H1 (cell line): ENCODE data around the gene UNC13D. TPM values are rescaled to one million over a fixed set of nuclear protein-coding genes. Genes with fewer than 3 reads are reported as not detected.
A peak's percentile ranks its signal among the peaks of the same experiment; 100 is the strongest.
"Not testable (repeated sequence)": the region's sequence is repeated elsewhere in the genome, so short reads cannot be mapped to it uniquely, and the experiment has no call there.

Experiments used
- CTCF ChIA-PET: fragments of 300-600 bp; sonication (Branson Sonifier 250); formaldehyde crosslinking; loops from one replicate; lab custom pipeline; 2021; ENCODE audit not compliant: partially characterized antibody; lab: Charles Lee
- POLR2A ChIA-PET: fragments of 300-600 bp; sonication (Branson Sonifier 250); formaldehyde crosslinking; loops from one replicate; lab custom pipeline; 2021; ENCODE audit warnings: inconsistent platforms; ENCODE audit not compliant: partially characterized antibody; lab: Charles Lee
- DNase-seq, 2 experiments: peaks; one replicate each; pipeline versions ENCODE4 v3.0.0 to v3.0.0-alpha.2; 2010 to 2022; ENCODE audit warnings: low spot score in 2 of 2, low read depth in 1 of 2, mixed read lengths in 1 of 2
- FAIRE-seq: peaks from 2 replicates; lab custom pipeline; 2011; peaks lifted over from hg19 to GRCh38; lab: Jason Lieb, UNC
- H2AFZ ChIP-seq: 2 replicates; pipeline ENCODE4 v1.8.1; 2012; ENCODE audit warnings: low read length, inconsistent platforms
- H2AK5ac ChIP-seq: 2 replicates; pipeline ENCODE4 v1.6.1; 2013; ENCODE audit warnings: low read depth, low read length
- H2BK120ac ChIP-seq: replicated peaks from 2 replicates; pipeline ENCODE3; 2013; ENCODE audit warnings: low read depth, low read length, inconsistent platforms
- H2BK12ac ChIP-seq: 2 replicates; pipeline ENCODE4 v1.6.1; 2013; ENCODE audit warnings: low read depth, low read length
- H2BK15ac ChIP-seq: 2 replicates; pipeline ENCODE4 v1.6.1; 2013; ENCODE audit warnings: low read length
- H2BK20ac ChIP-seq: 2 replicates; pipeline ENCODE4 v1.6.1; 2013; ENCODE audit warnings: low read length
- H2BK5ac ChIP-seq: 2 replicates; pipeline ENCODE4 v1.6.1; 2013; ENCODE audit warnings: low read depth, low read length
- H3K14ac ChIP-seq: 2 replicates; pipeline ENCODE4 v1.6.1; 2013; ENCODE audit warnings: inconsistent platforms; ENCODE audit not compliant: insufficient read length
- H3K18ac ChIP-seq: 2 replicates; pipeline ENCODE4 v1.6.1; 2013; ENCODE audit warnings: low read length; ENCODE audit errors: extremely low read depth
- H3K23ac ChIP-seq: 2 replicates; pipeline ENCODE4 v1.6.1; 2013; ENCODE audit warnings: inconsistent platforms; ENCODE audit not compliant: insufficient read length
- H3K23me2 ChIP-seq: 2 replicates; pipeline ENCODE4 v1.6.1; 2013; ENCODE audit warnings: low read depth, low read length
- H3K27ac ChIP-seq: 2 replicates; pipeline ENCODE4 v1.6.1; 2011; ENCODE audit warnings: low read depth, low read length, inconsistent platforms
- H3K27me3 ChIP-seq, 4 experiments: replicated peaks in 1 of 4; 1 replicate in 1 of 4; 2 replicates in 3 of 4; pipeline versions ENCODE4 v1.6.1 to v1.8.1; 2011 to 2013; ENCODE audit warnings: low read length in 3 of 4, mild to moderate bottlenecking in 3 of 4, inconsistent platforms in 2 of 4, mixed read lengths in 2 of 4, moderate library complexity in 1 of 4; ENCODE audit not compliant: control insufficient read depth in 3 of 4, insufficient read depth in 3 of 4; ENCODE audit errors: extremely low read depth in 1 of 4
- H3K36me3 ChIP-seq, 4 experiments: 2 replicates each; pipeline versions ENCODE4 v1.6.1 to v1.8.1; 2011 to 2013; ENCODE audit warnings: mild to moderate bottlenecking in 4 of 4, low read length in 3 of 4, moderate library complexity in 2 of 4, control low read depth in 1 of 4, inconsistent platforms in 1 of 4; ENCODE audit not compliant: insufficient read depth in 4 of 4, control insufficient read depth in 2 of 4
- H3K4ac ChIP-seq: replicated peaks from 2 replicates; pipeline ENCODE3; 2013; ENCODE audit warnings: low read length, low read depth, mixed read lengths, inconsistent platforms; ENCODE audit not compliant: insufficient read length
- H3K4me1 ChIP-seq, 4 experiments: replicated peaks in 1 of 4; 1 replicate in 1 of 4; 2 replicates in 3 of 4; pipeline versions ENCODE4 v1.6.1 to v1.8.1; 2011 to 2013; ENCODE audit warnings: low read length in 3 of 4, inconsistent platforms in 2 of 4, mixed read lengths in 1 of 4; ENCODE audit not compliant: insufficient read depth in 4 of 4, control insufficient read depth in 3 of 4
- H3K4me2 ChIP-seq, 2 experiments: 2 replicates each; pipeline versions ENCODE4 v1.6.1 to v1.8.1; 2011 to 2013; ENCODE audit warnings: low read depth in 2 of 2, low read length in 2 of 2, control low read depth in 1 of 2, inconsistent platforms in 1 of 2, mild to moderate bottlenecking in 1 of 2; ENCODE audit not compliant: insufficient read depth in 1 of 2
- H3K4me3 ChIP-seq, 4 experiments: fragments of 200-600, 300-600 bp in 1 of 4; sonication (generic), shearing (Covaris generic), sonication (Bioruptor Twin) in 1 of 4; 2 replicates each; pipeline versions ENCODE4 v1.5.1 to v1.8.1; 2011 to 2016; ENCODE audit warnings: low read length in 4 of 4, low read depth in 3 of 4, control low read depth in 2 of 4, inconsistent platforms in 2 of 4, mild to moderate bottlenecking in 2 of 4, mixed read lengths in 1 of 4, moderate library complexity in 1 of 4; ENCODE audit not compliant: insufficient read depth in 2 of 4; ENCODE audit errors: extremely low read depth in 1 of 4
- H3K56ac ChIP-seq: replicated peaks from 2 replicates; pipeline ENCODE3; 2013; ENCODE audit warnings: low read depth, mild to moderate bottlenecking, mixed read lengths, low read length, inconsistent platforms; ENCODE audit not compliant: insufficient read length
- H3K79me1 ChIP-seq: 2 replicates; pipeline ENCODE4 v1.6.1; 2013; ENCODE audit warnings: low read depth, low read length, control low read depth
- H3K79me2 ChIP-seq, 2 experiments: 2 replicates each; pipeline versions ENCODE4 v1.6.1 to v1.8.1; 2012 to 2013; ENCODE audit warnings: low read length in 2 of 2, mild to moderate bottlenecking in 2 of 2, inconsistent platforms in 1 of 2; ENCODE audit not compliant: insufficient read depth in 2 of 2, control insufficient read depth in 1 of 2
- H3K9ac ChIP-seq, 4 experiments: replicated peaks in 1 of 4; 1 replicate in 1 of 4; 2 replicates in 3 of 4; pipeline versions ENCODE4 v1.6.1 to v1.8.1; 2011 to 2013; ENCODE audit warnings: low read depth in 3 of 4, low read length in 3 of 4, control low read depth in 2 of 4, mild to moderate bottlenecking in 2 of 4, moderate library complexity in 2 of 4, inconsistent platforms in 1 of 4; ENCODE audit errors: extremely low read depth in 1 of 4
- H3K9me3 ChIP-seq, 2 experiments: 2 replicates each; pipeline versions ENCODE4 v1.6.1 to v1.8.1; 2012 to 2013; ENCODE audit warnings: mild to moderate bottlenecking in 2 of 2, moderate library complexity in 2 of 2, control low read depth in 1 of 2, inconsistent platforms in 1 of 2, low read depth in 1 of 2, low read length in 1 of 2, mixed read lengths in 1 of 2; ENCODE audit not compliant: insufficient read depth in 2 of 2
- H4K20me1 ChIP-seq, 2 experiments: replicated peaks in 1 of 2; 2 replicates each; pipeline versions ENCODE3 to v1.8.1; 2011 to 2013; ENCODE audit warnings: inconsistent platforms in 2 of 2, low read length in 2 of 2, mild to moderate bottlenecking in 1 of 2; ENCODE audit not compliant: insufficient read depth in 2 of 2, control insufficient read depth in 1 of 2
- H4K5ac ChIP-seq: 2 replicates; pipeline ENCODE4 v1.6.1; 2013; ENCODE audit warnings: low read length, low read depth, mixed read lengths, inconsistent platforms; ENCODE audit not compliant: insufficient read length
- H4K8ac ChIP-seq: 2 replicates; pipeline ENCODE4 v1.8.0; 2013; ENCODE audit warnings: mild to moderate bottlenecking, moderate library complexity, low read length, inconsistent platforms; ENCODE audit not compliant: insufficient read depth; ENCODE audit errors: extremely low read depth
- H4K91ac ChIP-seq: replicated peaks from 2 replicates; pipeline ENCODE3; 2013; ENCODE audit warnings: low read length, mixed read lengths, inconsistent platforms; ENCODE audit not compliant: insufficient read length
- WGBS, 2 experiments: shearing (Covaris generic) in 1 of 2; methylation state at CpG; one replicate each; pipeline versions ENCODE4 v1.1.6 to v1.1.7; 2013 to 2015; ENCODE audit warnings: low lambda C conversion rate in 2 of 2, mixed read lengths in 2 of 2, inconsistent platforms in 1 of 2, low coverage in 1 of 2, missing lambda C conversion rate in 1 of 2; ENCODE audit not compliant: insufficient replicate concordance in 2 of 2, insufficient coverage in 1 of 2, insufficient read length in 1 of 2; ENCODE audit errors: extremely low coverage in 1 of 2, missing lambda C conversion rate in 1 of 2; 5-methylcytosine and 5-hydroxymethylcytosine counted together
- polyA plus RNA-seq, 7 experiments: library from polyadenylated mRNA; depleted of rRNA in 3 of 7; stranded (reverse) in 5 of 7; unstranded in 2 of 7; fragments of >200 nt in 5 of 7; fragments of 200-250 nt in 2 of 7; gene quantifications; 1 replicate in 5 of 7; 2 replicates in 1 of 7; 4 replicates in 1 of 7; pipeline versions ENCODE4 v1.2.1 to v1.2.3, GENCODE V29; 2011 to 2013; ENCODE audit warnings: missing spikeins in 2 of 7, mixed read lengths in 2 of 7
- total RNA-seq: library from RNA; stranded (reverse); fragmentation: NEBNext Ultra II Directional; extraction: Animal tissue kit (Norgen Biotek cat#: 25700); gene quantifications from 2 replicates; pipeline ENCODE4 v1.2.1, GENCODE V29; 2021

The UNC13D gene
- total and polyA plus RNA-seq, 2 of the 8 experiments (the other 6 are each of a cell fraction or from before 2014, with no cell fraction given): 3.6 to 8.4 TPM

DNA sequence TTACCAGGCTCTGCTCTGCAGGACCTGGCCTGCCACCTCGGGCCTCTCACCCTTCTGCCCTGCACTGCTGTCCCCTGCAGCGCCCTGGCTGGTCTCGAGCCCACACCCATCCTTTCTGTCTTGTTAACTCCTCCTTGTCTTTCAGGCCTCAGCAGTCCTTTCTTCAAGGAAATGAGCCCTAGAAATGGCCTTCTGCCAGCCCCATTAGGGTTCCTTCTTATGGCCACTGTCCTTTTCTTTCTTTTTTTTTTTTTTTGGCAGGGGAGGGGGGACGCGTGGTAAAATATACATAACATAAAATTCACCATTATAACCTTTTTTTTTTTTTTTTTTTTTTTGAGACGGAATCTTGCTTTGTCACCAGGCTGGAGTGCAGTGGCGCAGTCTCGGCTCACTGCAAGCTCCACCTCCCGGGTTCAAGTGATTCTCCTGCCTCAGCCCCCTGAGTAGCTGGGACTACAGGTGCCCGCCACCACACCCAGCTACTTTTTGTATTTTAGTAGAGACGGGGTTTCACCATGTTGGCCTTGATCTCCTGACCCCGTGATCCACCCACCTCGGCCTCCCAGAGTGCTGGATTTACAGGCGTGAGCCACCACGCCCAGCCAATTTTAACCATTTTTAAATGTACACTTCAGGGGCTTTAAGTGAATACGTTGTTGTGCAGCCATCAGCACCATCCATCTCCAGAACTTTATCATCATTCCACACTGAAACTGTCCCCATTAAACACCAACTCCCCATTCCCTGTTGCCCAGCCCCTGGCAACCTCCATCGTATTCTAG, 21.4 kb upstream of the UNC13D start:
- H2BK120ac ChIP-seq, H2BK5ac ChIP-seq, H4K5ac ChIP-seq, H2AK5ac ChIP-seq, H3K9ac ChIP-seq, H3K14ac ChIP-seq, H3K4me3 ChIP-seq, H3K36me3 ChIP-seq, H3K27me3 ChIP-seq, H3K23me2 ChIP-seq, H3K4ac ChIP-seq, H2BK12ac ChIP-seq, H3K9me3 ChIP-seq, H3K4me2 ChIP-seq, H3K4me1 ChIP-seq, H3K27ac ChIP-seq, H3K23ac ChIP-seq, H2AFZ ChIP-seq, FAIRE-seq, POLR2A ChIA-PET, H3K56ac ChIP-seq, H3K79me2 ChIP-seq, DNase-seq, H4K91ac ChIP-seq, H3K79me1 ChIP-seq, H3K18ac ChIP-seq, H2BK20ac ChIP-seq, H4K20me1 ChIP-seq: not testable (repeated sequence)
- 0 out of 2 replicates have a peak overlapping the region, but pooled peaks have one; percentile 18 for H2BK15ac ChIP-seq
- 96% methylated on average over 11 of the region's 17 CpGs; no CpG with 5 or more reads in 1 of the 2 experiments for WGBS, 2 experiments
- peak overlapping the region; percentile 89; the same call in 1 of the 2 replicates for H4K8ac ChIP-seq
- CTCF ChIA-PET: interaction anchor here (0.9 to 27.2 kb wide), 5 partner anchors 9 to 35 kb away, joined by 4 to 563 read pairs (median 16); partner anchors contain the start of gene TRIM47
